ENCODE results near the gene FAR1.
A peak's percentile ranks its signal among the peaks of the same experiment; 100 is the strongest.
"Not testable (repeated sequence)": the region's sequence is repeated elsewhere in the genome, so short reads cannot be mapped to it uniquely, and the experiment has no call there.

The FAR1 gene

GRCh38 chr11:13668102-13668956 is at the start of gene FAR1:
Gene FAR1, plus strand, starts transcription at chr11:13668668. Its CDS starts 26,098 bp downstream, at chr11:13694766.
- DNase-seq: peak; percentile 99

GRCh38 chr11:13620063-13620462 is 48.4 kb upstream of the FAR1 start:
- no peak for DNase-seq

GRCh38 chr11:13626818-13627217 is 41.6 kb upstream of the FAR1 start:
- not testable (repeated sequence) for DNase-seq

GRCh38 chr11:13628634-13629033 is 39.8 kb upstream of the FAR1 start:
- not testable (repeated sequence) for DNase-seq

- DNase-seq: no peak
Observed at GRCh38 chr11:13629779-13630178, 38.7 kb upstream of the FAR1 start.

- no peak for DNase-seq
Observed at GRCh38 chr11:13635290-13635689, 33.2 kb upstream of the FAR1 start.

GRCh38 chr11:13635804-13636203 is 32.7 kb upstream of the FAR1 start:
- no peak for DNase-seq

GRCh38 chr11:13637125-13638069 is 31.1 kb upstream of the FAR1 start:
- DNase-seq: no peak

- DNase-seq: no peak
Observed at GRCh38 chr11:13638422-13638821, 30.0 kb upstream of the FAR1 start.

- DNase-seq: no peak
Observed at GRCh38 chr11:13644997-13645687, 23.3 kb upstream of the FAR1 start.

- no peak for DNase-seq
Observed at GRCh38 chr11:13647391-13647790, 21.1 kb upstream of the FAR1 start.

- DNase-seq: no peak
Observed at GRCh38 chr11:13649619-13650018, 18.8 kb upstream of the FAR1 start.

GRCh38 chr11:13651515-13651914 is 17.0 kb upstream of the FAR1 start:
- not testable (repeated sequence) for DNase-seq

- no peak for DNase-seq
Observed at GRCh38 chr11:13661074-13661623, 7.3 kb upstream of the FAR1 start.

- no peak for DNase-seq
Observed at GRCh38 chr11:13663631-13664071, 4.8 kb upstream of the FAR1 start.

GRCh38 chr11:13664351-13664750 is 4.1 kb upstream of the FAR1 start:
- DNase-seq: no peak

- DNase-seq: no peak
Observed at GRCh38 chr11:13666708-13667107, 1.8 kb upstream of the FAR1 start.

GRCh38 chr11:13667245-13667644 is 1.2 kb upstream of the FAR1 start:
- peak; percentile 67 for DNase-seq

GRCh38 chr11:13667795-13668101 is 720 bp upstream of the FAR1 start:
- no peak for DNase-seq

- DNase-seq: no peak
Observed at GRCh38 chr11:13668957-13669521, 571 bp downstream of the FAR1 start.

- DNase-seq: no peak
Observed at GRCh38 chr11:13669544-13670488, 1.3 kb downstream of the FAR1 start.
